MM.1S (cell line): ENCODE data around the gene PWP2.

Experiments used
- DNase-seq: peaks from one replicate; pipeline ENCODE4 v3.0.0-alpha.2; 2015
- H2AFZ ChIP-seq: fragments of 300-600 bp; sonication (generic); 2 replicates; pipeline ENCODE4 v1.6.0; 2016; ENCODE audit warnings: antibody characterized with exemption, low read length
- H3F3A ChIP-seq: fragments of 300-600 bp; sonication (generic); 2 replicates; pipeline ENCODE4 v1.6.1; 2016; ENCODE audit warnings: mild to moderate bottlenecking, antibody characterized with exemption, low read length, moderate library complexity, mixed read lengths; ENCODE audit not compliant: insufficient read depth
- H3K27ac ChIP-seq: fragments of 300-600 bp; sonication (generic); 2 replicates; pipeline ENCODE4 v1.5.1; 2016; ENCODE audit warnings: mild to moderate bottlenecking, low read length
- H3K27me3 ChIP-seq: fragments of 300-600 bp; sonication (generic); replicated peaks from 2 replicates; pipeline ENCODE4 v1.6.0; 2016; ENCODE audit warnings: low read length; ENCODE audit not compliant: insufficient read depth
- H3K36me3 ChIP-seq: fragments of 300-600 bp; sonication (generic); replicated peaks from 2 replicates; pipeline ENCODE4 v1.6.1; 2016; ENCODE audit warnings: mild to moderate bottlenecking, low read length, mixed read lengths; ENCODE audit not compliant: insufficient read depth
- H3K4me1 ChIP-seq: fragments of 300-600 bp; sonication (generic); 2 replicates; pipeline ENCODE4 v1.6.1; 2016; ENCODE audit warnings: low read length, mixed read lengths
- H3K4me2 ChIP-seq: fragments of 300-600 bp; sonication (generic); 2 replicates; pipeline ENCODE4 v1.6.0; 2016; ENCODE audit warnings: low read depth, low read length
- H3K4me3 ChIP-seq: fragments of 300-600 bp; sonication (generic); 2 replicates; pipeline ENCODE4 v1.5.1; 2016; ENCODE audit warnings: low read length, mixed read lengths
- H3K79me2 ChIP-seq: fragments of 300-600 bp; sonication (generic); 2 replicates; pipeline ENCODE4 v1.6.1; 2016; ENCODE audit warnings: mixed run types, low read length, mixed read lengths
- H3K9ac ChIP-seq: fragments of 300-600 bp; sonication (generic); 2 replicates; pipeline ENCODE4 v1.6.1; 2016; ENCODE audit warnings: low read length, mixed read lengths
- H3K9me2 ChIP-seq: fragments of 300-600 bp; sonication (generic); replicated peaks from 2 replicates; pipeline ENCODE4 v1.6.1; 2016; ENCODE audit warnings: mild to moderate bottlenecking, low read length, mixed read lengths; ENCODE audit not compliant: insufficient read depth
- H3K9me3 ChIP-seq: fragments of 300-600 bp; sonication (generic); replicated peaks from 2 replicates; pipeline ENCODE4 v1.6.1; 2016; ENCODE audit warnings: mild to moderate bottlenecking, low read length, mixed read lengths; ENCODE audit not compliant: insufficient read depth
- H4K20me1 ChIP-seq: fragments of 300-600 bp; sonication (generic); 2 replicates; pipeline ENCODE4 v1.6.1; 2016; ENCODE audit warnings: mild to moderate bottlenecking, low read length, moderate library complexity, mixed read lengths; ENCODE audit not compliant: insufficient read depth
- EZH2 ChIP-seq: fragments of 300-600 bp; sonication (generic); optimal IDR thresholded peaks from 2 replicates; pipeline ENCODE3; 2017; ENCODE audit warnings: low read depth, mild to moderate bottlenecking, antibody characterized with exemption, low read length, mixed read lengths
- EZH2phosphoT487 ChIP-seq: fragments of 300-600 bp; sonication (generic); IDR thresholded peaks from 2 replicates; pipeline ENCODE4 v1.6.1; 2018; ENCODE audit warnings: antibody characterized with exemption, low read length
- TF ChIP-seq, protein P1 (sequence below): fragments of 300-600 bp; sonication (generic); IDR thresholded peaks from 2 replicates; pipeline ENCODE4 v1.5.1; 2016; ENCODE audit warnings: antibody characterized with exemption, low read length, mixed read lengths

The PWP2 gene

DNA sequence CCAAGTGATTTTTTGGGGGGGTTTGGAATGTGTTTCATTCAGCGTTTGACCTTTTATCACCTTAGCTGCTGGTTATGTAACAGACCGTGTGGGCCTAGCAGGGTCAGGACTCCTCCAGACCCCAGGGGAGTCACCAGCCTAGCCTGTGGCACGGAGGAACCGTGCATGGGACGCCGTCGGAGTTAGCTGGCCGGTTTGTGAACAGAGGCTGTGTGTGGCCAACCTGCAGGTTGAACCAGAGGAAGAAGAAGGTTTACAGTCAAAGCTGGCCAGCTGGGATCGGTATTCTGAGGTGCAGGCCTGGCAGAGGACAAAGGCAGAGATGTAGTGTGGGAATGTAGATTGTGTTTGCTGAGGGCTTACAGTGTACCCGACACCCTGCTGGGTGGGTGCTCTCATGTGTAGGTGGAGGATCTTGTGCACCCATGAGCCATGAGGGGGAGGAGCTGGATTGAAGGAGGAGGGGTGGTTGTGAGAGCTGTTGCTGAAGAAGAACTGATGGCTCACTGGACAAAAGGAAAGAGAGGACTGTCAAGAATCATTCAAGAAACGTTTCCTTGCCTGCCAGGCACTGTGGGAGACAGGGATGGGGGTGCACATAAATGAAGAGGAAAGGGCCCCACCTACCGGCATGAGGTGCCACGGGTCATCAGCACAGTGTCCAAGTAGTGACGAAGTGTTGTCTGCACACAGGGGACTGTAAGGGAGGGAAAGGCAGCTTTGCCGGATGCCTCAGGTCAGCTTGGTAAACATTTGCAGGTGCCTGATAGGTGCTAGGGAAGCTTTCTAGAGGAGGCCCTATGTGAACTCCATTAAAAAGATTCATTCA, 40.0 kb upstream of the PWP2 start:
- peaks cover 72% of the 10 kb centered on the region for H3K79me2 ChIP-seq
- TF ChIP-seq EZH2 (no peak), EZH2phosphoT487 (no peak)
- TF ChIP-seq, protein P1, sequence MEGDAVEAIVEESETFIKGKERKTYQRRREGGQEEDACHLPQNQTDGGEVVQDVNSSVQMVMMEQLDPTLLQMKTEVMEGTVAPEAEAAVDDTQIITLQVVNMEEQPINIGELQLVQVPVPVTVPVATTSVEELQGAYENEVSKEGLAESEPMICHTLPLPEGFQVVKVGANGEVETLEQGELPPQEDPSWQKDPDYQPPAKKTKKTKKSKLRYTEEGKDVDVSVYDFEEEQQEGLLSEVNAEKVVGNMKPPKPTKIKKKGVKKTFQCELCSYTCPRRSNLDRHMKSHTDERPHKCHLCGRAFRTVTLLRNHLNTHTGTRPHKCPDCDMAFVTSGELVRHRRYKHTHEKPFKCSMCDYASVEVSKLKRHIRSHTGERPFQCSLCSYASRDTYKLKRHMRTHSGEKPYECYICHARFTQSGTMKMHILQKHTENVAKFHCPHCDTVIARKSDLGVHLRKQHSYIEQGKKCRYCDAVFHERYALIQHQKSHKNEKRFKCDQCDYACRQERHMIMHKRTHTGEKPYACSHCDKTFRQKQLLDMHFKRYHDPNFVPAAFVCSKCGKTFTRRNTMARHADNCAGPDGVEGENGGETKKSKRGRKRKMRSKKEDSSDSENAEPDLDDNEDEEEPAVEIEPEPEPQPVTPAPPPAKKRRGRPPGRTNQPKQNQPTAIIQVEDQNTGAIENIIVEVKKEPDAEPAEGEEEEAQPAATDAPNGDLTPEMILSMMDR: no peak
- H3K36me3 ChIP-seq: peaks cover 3% of the 10 kb centered on the region; the same call in 1 of the 2 replicates
- no peaks in the 10 kb centered on the region for H4K20me1 ChIP-seq
- no peaks in the 10 kb centered on the region for H3K4me1 ChIP-seq
- no peak overlapping the region for H2AFZ ChIP-seq
- no peaks in the 10 kb centered on the region for H3F3A ChIP-seq
- H3K9ac ChIP-seq: no peak overlapping the region
- H3K4me3 ChIP-seq: no peak overlapping the region
- no peaks in the 10 kb centered on the region for H3K9me2 ChIP-seq
- DNase-seq: no peak
- no peaks in the 10 kb centered on the region for H3K9me3 ChIP-seq
- H3K27me3 ChIP-seq: no peaks in the 10 kb centered on the region
- no peak overlapping the region for H3K27ac ChIP-seq
- H3K4me2 ChIP-seq: no peak overlapping the region

DNA sequence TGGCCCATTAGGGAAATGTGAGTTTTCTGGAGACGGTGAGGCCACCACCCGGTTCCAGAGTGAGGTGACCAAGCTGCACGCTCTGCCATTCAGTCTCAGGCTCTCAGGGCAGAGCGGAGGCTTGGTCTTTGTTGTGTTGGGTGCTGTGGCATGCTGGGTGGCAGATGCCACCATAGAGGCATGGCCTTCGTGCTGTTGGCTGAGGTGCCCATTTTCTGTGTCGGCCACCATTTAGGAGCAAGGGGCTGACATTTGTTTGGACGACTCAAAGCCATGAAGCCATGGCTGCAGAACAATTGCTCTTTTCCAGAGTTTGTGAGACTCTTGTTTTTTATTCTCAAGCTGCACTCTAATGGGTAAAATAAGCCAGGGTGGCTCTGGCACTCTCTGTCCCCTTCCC, 36.8 kb upstream of the PWP2 start:
- Histone ChIP-seq H3K27me3 (no peaks in the 10 kb centered on the region), H3K27ac (no peak overlapping the region), H3K4me1 (no peaks in the 10 kb centered on the region), H3K79me2 (peaks cover 60% of the 10 kb centered on the region), H3K9ac (no peak overlapping the region), H3K4me2 (no peak overlapping the region), H3K36me3 (peaks cover 8% of the 10 kb centered on the region; the same call in 1 of the 2 replicates), H3K9me3 (no peaks in the 10 kb centered on the region), H4K20me1 (no peaks in the 10 kb centered on the region), H3F3A (no peaks in the 10 kb centered on the region), H3K4me3 (no peak overlapping the region), H2AFZ (no peak overlapping the region), H3K9me2 (no peaks in the 10 kb centered on the region)
- no peak for DNase-seq
- TF ChIP-seq EZH2 (no peak), EZH2phosphoT487 (no peak)
- TF ChIP-seq, protein P1: no peak

GRCh38 chr21:44071359-44072104, 35.7 kb upstream of the PWP2 start:
- no peak for DNase-seq
- Histone ChIP-seq H3K27ac (no peak overlapping the region), H2AFZ (no peak overlapping the region), H3K4me2 (no peak overlapping the region), H3K79me2 (peaks cover 50% of the 10 kb centered on the region), H3K4me1 (no peaks in the 10 kb centered on the region), H3K27me3 (no peaks in the 10 kb centered on the region), H3K9me2 (no peaks in the 10 kb centered on the region), H3K9ac (no peak overlapping the region), H4K20me1 (no peaks in the 10 kb centered on the region), H3K9me3 (no peaks in the 10 kb centered on the region), H3K4me3 (no peak overlapping the region), H3F3A (no peaks in the 10 kb centered on the region), H3K36me3 (peaks cover 6% of the 10 kb centered on the region; the same call in 1 of the 2 replicates)
- TF ChIP-seq, protein P1: no peak
- TF ChIP-seq EZH2phosphoT487 (no peak), EZH2 (no peak)
